UCSD-AML1 (cell line): Measurements from ENCODE around the gene ENTPD8.
"Not testable (repeated sequence)": the region's sequence is repeated elsewhere in the genome, so short reads cannot be mapped to it uniquely, and the experiment has no call there.

Source experiments
- DNase-seq: peaks from one replicate; lab custom pipeline; 2025; ENCODE audit not compliant: unreplicated experiment; lab: John Stamatoyannopoulos, UW

Gene ENTPD8

DNA sequence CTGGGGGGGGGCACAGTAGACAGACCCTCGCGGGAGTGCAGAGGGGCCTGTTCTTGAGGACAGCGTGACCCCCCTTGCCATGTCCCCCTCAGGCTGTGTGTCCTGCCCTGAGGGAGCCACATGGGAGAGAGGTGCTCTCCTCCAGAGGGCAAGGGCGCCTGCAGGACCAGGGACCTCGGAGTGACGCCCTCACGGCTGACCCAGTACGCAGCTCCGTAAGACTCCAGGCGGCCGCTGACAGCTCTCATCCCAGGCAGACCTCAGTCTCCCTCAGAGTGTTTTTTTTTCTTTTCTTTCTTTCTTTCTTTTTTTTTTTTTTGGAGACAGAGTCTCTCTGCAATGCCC, 45.5 kb downstream of the ENTPD8 start:
- no peak for DNase-seq

DNA sequence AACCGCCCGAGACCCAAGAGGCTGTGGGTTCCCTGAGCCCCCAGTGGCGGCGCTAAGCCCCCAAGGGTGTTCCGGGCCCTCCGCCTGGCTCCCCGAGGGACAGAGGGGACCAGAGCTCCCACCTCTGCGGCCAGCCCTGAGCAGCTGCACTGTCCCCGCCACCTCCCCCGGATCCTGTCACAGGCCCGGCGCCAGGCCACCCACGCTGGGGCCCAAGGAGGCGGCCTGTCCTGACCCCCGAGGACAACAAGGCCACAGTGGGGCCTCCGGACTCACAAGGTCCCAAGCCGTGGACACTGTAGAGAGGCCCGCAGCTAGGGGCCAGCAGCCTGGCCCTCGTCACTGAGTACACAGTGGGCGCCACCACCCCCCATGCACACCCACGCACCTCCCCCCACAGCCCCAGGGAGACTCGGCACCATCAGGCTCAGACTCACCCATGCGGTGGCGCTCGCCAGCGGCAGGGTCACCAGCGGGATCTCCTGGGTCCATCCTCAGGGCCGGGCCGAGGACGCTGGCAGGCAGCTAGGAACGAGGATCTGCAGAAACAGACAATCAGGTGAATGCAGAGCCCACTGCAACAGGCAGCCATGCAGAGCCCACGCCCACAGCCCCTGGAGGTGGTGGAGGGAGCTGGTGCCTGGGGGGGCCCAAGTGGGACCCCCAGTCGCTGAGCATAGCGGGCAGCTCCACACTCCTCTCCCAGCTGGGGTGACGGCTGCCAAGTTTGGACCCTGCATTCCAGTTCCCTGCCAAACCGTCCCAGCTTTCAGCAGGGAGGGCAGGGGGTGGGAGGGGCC, 46.1 kb downstream of the ENTPD8 start:
- DNase-seq: no peak

DNA sequence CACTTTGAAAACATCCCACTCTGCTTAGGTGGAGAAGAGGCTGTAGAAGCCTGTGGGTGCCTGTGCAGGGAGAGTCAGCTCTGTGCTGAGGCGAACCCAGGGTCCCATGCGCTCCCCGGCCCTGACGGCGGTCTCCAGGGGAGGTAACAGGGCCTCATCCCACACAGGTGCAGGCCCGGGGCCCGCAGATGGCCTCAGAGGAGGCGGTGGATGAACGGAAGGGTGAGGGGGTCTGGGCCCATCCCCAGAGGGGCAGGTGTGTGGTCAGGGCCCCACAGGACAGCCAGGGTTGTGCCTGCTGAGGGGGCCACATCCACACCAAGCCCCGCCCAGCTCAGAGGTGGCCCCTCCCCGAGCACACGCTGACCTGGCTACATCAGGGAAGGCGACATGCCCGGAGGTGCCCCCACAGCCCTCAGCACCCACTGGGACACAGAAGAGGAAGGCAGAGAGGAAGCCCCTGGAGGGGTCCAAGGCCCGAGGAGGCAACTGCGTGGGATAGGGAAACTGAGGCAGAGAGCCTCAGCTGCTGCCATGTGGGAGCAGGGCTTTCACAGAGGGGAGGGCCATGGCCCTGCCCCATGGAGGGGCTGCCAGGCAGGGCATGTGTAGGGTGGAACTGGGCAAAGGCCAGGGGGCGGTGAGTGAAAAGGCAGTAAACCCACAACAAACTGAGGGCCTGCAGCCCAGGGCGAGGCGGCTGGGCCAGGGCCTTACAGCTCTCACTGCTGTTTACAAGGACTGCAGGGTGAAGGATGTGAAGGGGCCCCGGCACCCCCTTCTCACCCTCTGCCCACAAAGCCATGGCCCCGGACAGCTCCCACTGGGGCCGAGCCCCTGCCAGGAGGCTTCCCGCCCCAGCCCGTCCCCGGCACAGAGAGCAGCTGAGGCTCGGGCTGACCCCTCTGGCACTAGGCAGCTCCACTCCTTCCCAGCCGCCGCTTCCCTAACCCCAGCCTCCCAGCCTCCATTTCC, 47.7 kb downstream of the ENTPD8 start:
- no peak for DNase-seq

DNA sequence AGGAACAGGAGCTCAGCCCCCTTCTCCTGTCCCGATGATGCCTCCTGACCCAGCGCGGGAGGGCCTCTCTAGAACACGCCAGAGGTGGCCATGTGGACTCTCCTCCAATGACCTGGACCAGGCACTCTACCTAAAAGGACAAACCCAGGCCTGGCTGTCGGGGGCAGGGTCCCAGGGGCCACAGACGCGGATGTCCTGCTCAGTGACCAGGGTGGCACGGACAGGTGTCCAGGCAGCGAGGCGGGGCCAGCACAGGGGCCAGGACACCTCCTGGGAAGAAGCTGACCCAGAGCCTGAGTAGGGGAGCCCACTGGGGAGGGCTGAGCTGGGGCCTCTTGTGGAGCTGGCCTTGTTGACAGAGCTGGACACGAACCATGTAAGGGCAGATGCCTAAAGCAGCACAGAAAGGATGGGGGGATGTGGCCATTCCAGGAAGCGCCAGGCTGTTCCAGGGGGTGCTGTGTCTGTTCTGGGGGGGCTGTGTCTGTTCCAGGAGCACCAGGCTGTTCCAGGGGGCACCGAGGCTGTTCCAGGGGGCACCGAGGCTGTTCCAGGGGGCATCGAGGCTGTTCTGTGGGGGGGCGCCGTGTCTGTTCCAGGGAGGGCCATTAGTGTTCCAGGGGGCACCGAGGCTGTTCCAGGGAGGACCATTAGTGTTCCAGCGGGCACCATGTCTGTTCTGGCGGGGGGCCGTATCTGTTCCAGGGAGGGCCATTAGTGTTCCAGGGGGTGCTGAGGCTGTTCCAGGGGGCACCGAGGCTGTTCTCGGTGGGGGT, 48.7 kb downstream of the ENTPD8 start:
- DNase-seq: no peak

DNA sequence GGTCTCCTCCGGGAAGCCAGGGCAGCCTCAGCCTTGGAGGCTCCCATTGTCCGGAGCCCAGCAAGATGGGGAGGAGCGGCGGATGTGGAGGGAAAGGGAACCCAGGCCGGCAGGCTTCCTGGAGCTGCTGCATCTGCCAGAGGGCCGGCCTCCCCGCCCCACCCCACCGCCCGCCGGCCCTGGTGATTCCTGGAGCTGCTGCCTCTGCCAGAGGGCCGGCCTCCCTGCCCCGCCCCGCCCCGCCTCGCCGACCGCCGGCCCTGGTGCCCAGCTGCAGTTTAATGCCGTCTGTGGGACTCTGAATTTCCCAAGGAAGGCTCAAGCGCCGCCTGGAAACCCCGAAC, 49.8 kb downstream of the ENTPD8 start:
- DNase-seq: no peak

DNA sequence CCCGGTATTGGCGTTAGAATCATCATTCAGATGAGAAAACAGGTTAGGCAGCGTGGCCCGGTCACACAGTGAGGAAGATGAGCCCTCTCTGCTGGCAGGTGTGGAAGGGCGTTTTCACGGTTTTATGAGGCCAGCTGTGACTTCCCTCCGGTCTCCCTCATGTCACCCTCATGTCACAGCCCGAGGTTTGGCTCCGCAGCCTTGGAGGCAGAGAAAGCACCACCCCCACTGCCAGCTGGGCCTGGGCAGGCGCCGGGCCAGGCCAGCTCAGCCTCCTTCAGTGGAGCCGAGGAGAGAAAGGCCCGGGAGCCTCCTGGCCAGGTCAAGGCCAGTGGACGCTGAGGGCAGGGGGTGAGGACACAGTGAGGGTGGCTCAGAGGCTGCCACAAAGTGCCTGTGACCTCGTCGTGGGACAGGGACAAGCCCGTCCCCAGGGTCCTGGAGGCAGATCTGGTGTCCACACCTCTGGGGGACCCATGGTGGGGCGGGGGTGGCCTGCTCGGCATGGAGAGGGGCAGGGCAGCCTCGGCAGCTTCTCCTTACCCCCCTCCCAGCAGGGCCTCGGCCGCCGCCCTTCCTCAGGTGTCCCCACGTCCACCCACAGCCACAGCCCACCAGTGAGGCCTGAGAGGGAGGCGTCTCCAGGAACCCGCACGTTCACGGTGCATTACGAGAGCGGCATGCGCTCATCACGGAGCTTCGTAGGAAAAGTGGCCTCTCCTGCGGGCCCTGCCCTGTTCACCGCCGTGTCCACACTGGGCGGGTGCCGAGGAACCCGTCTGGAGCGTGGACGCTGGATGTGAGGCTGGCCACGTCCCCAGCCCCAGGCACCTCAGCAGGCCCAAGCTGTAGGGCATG, 50.4 kb downstream of the ENTPD8 start:
- DNase-seq: no peak

DNA sequence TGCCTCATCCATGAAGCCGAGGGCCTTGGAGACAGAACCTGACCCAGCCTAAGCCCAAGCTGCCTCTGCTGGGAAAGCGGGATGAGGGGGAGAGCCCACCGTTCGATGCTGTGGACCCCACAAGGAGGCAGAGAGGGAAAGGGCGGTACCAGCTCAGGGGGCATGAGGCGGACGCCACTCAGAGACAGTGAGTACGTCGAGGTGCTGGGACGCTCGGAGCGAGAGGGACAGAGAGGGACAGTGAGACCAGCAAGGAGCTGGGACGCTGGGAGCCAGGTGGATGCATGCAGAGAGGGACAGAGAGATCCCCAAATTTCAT, 51.8 kb downstream of the ENTPD8 start:
- DNase-seq: no peak

DNA sequence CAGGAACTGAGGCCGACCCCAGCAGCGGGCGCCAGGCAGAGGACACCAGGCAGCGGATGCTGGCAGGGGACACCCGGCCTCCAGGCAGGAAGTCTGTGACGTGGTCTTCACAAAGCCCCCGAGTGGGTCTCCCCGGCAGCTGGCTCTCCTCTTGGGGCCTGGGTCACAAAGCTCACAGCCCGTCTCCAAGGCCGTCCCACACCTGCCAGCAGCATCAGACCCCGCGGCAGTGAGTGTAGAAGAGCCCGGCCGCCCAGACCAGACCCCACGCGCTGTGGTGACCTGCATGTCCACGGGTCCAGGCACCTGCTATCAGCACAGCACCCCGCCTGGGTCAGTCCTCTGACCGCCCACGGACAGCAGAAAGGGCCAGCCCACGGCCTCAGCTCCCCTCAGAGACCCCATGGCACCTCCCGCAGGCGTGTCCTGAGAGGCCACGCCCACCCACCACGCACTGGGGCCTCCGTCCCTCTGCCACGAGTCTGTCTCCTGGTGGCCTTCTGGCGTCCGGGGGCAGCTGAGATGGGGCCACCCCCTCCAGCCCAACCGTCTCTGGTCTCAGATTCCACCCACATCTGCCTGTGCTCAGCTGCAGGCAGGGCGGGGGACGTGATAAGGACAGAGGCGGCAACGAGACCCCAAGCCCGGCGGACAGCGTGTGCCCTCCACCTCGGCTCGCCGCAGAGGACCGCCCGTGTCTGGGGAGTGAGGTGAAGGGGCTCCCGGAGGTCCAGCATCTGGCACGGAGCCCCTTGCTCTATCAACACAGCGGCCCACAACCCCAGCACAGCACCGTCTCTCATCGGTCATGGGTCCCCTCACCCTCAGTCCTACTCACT, 52.3 kb downstream of the ENTPD8 start:
- DNase-seq: no peak

DNA sequence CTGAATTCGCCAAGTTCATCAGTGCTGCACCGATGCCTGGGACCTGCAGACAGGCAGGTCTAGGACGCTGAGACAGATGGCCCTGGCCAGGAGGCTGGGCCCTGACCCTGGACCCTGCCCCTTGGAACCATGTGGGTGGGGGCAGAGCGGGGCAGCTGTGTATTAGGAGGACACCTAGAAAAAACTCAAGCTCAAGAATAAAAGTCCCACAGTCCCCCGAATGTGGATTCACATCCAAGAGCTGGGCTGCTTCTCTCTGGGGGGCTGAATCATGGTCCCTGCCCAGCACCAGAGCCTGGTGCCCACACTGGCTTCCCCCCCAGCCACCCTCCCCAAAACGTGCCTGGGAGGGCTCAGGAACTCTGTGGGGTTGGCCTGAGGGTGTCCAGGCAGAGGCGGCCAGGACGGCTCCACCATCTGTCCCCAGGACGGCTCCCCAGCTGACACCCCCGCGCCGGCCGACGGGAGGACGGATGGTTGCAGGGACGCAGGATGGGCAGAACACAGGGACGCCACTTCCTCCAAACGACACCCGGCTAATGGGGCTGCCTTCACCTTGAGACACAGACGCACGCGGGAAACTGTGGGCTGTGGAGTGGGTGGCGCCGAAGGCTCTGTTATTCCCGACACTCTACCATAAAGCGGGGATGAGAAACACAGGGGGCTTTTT, 53.1 kb downstream of the ENTPD8 start:
- DNase-seq: no peak

DNA sequence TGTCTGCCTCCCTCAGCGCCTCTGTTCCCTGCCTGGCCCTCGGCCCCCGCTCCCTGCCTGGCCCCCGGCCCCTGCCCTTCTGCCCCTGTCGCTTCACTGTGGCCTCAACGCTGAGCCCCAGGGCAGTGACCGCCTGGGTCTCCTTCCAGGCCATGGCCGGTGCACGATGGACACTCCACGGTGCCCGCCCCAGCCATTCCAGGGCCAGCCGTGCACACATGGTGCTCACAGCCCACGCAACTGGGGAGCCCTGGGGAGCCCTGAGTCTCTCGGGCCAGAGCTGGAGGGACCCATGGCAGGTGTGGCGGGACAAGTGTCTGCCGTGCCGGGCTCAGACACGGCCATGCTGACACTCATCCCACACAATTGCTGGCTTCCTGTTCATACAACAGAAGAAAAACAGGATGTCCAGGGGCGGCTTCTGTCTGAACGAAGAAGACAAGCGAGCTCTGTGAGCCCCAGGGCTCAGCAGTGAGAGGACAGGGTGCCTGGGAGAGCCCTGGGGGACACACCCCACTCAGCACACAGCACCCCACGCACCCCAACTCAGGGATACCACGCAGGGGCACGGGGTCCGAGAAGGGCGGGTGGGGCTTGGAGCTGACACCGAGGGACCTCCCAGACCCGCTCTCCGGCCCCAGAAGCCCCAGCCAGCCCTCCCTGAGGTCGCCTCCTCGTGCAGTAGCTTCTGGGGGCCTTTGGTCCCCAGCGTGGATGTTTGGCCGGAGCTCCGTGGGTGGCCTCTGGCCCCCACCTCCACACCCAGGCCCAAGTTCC, 53.9 kb downstream of the ENTPD8 start:
- DNase-seq: peak; percentile 42

DNA sequence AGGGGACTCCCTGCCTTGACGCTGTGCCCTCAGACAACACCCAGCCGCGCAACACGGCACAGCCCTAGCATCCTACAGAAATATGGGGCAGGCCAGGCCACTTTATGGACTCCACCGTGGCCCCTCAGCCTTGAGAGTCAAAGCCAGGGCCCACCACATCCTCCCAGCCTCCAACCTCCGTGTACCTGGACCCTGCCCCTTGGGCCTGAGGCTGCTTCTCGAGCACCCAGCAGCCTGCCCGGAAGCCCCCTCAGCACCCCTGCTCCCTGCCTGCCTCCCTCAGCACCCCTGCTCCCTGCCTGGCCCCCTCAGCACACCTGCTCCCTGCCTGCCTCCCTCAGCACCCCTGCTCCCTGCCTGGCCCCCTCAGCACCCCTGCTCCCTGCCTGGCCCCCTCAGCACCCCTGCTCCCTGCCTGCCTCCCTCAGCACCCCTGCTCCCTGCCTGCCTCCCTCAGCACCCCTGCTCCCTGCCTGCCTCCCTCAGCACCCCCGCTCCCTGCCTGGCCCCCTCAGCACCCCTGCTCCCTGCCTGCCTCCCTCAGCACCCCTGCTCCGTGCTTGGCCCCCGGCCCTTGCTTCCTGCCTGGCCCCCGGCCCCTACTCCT, 54.5 kb downstream of the ENTPD8 start:
- not testable (repeated sequence) for DNase-seq

DNA sequence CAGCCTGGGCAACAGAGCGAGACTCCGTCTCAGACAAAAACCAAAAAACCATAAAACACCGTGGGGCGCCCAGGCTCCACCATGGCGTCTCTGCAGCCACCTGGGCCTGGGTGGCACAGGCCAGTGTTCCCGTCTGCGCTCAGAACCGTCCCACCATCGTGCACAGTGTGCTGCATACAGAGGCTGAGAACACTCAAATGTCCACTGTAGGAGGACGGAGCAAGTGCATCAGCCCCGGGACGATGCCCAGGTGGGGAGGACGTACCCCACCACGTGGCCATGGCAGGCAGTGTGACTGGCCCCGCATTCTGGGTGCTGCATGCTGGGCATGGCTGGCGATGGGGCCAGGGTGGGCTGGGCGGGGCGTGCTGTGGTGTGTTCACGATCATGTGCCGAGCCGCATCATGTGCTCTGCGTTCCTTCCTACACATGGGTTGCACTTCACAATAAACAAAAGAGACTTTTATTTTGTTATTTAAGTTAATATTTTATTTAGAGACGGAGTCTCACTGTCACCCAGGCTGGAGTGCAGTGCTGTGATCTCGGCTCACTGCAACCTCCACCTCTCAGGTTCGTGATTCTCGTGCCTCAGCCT, 56.0 kb downstream of the ENTPD8 start:
- DNase-seq: no peak
